GM19438 (cell line): Measurements from ENCODE around the gene TPST2.

Source experiments
- ATAC-seq: cut with Tn5 transposase; IDR thresholded peaks from one replicate; pipeline ENCODE4 v1.9.1; 2021; ENCODE audit warnings: low read depth; ENCODE audit not compliant: unreplicated experiment

The TPST2 gene

GRCh38 chr22:26581633-26582168 lies 8.2 kb downstream of the TPST2 start:
- no peak for ATAC-seq

DNA sequence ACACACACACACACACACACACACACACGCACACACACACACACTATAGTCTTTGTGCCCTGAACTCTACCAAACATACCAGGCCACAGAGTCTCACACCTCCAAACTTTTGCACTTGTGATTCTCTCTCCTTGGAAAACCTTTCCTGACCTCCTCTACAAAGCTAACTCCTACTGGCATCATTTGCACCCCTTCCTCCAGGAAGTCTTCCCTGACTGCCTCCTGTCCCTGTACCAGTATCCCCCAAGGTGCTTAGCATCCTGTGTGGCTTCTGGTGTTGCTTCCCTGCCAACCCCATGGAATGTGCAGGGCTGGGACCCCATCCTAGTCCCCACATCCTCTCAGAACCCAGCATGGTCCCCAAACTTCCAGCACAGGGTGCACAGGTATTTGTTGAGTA lies 8.9 kb downstream of the TPST2 start:
- ATAC-seq, result no peak

- no peak for ATAC-seq
Measured at GRCh38 chr22:26580240-26580962, 9.5 kb downstream of the TPST2 start.

- peak; percentile 87 for ATAC-seq
Measured at GRCh38 chr22:26579331-26579886, 10.5 kb downstream of the TPST2 start.

DNA sequence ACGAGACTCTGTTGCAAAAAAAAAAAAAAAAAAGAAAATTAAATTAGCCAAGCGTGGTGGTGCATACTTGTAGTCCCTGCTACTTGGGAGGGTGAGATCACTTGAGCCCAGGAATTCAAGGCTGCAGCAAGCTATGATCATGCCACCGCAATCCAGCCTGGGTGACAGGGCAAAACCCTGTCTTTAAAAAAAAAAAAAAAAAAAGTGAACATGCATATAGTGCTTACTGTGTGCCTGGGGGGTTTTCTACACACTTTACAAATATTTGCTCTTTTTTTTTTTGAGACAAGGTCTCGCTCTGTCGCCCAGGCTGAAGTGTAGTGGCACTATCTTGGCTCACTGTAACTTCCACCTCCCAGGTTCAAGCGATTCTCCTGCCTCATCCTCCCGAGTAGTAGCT lies 12.9 kb downstream of the TPST2 start:
- no peak for ATAC-seq

GRCh38 chr22:26576026-26576680 lies 13.8 kb downstream of the TPST2 start:
- ATAC-seq, result no peak

GRCh38 chr22:26574001-26574723 lies 15.8 kb downstream of the TPST2 start:
- no peak for ATAC-seq

DNA sequence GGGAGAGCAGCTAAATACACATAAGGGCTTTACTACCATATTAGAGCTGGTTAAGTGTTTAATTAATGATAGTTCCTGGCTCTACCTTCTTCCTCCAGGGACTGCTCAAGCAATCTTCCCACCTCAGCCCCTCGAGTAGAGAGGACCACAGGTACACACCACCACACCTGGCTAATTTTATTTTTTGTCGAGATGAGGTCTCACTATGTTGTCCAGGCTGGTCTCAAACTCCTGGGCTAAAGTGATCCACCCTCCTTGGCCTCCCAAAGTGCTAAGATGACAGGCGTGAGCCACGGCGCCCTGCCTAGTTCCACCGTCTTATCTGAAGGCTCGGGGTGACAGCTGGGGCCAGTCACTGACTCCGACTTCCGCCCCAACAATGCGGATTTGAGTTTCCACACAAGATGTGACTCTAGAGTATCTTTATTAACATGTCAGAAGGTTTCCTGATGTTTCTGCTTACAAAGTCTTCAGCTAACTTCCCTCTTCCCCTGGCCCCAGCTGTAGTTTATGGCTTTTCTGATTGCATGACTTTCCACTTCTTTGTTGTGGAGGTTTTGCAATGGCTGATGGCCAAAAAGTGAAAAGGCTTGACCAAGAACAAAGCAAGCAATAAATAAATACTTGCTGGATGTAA lies 16.8 kb downstream of the TPST2 start:
- ATAC-seq, result no peak

DNA sequence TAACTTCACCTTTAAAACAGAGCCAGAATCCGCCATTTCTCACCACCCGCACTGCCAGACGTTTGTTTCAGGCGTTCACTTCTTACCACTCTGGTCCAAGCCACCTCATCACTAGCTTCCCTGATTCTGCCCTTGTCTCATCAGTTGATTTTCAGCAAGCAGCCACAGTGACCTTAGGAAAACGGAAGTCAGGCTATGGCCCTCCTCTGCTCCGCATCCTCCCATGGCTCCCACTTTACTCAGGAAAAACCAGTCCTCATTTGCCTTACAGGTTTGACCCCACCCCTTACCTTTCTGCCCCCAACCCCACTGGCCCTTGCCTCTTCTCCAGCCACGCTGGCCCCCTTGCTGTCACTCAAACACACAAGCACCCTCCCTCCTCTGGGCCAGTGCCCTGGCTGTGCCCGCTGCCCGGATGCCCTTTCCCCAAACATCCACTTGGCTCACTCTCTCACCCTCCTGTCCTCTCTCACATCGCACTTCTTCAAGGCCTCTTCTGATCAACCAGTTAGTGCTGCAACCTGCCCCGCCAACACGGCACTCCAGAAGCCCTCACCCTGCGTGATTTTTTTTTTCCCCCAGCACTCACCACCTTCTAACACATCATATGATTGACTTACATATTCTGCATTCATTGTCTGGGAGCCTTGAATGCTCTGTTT lies 18.9 kb downstream of the TPST2 start:
- ATAC-seq, result no peak

DNA sequence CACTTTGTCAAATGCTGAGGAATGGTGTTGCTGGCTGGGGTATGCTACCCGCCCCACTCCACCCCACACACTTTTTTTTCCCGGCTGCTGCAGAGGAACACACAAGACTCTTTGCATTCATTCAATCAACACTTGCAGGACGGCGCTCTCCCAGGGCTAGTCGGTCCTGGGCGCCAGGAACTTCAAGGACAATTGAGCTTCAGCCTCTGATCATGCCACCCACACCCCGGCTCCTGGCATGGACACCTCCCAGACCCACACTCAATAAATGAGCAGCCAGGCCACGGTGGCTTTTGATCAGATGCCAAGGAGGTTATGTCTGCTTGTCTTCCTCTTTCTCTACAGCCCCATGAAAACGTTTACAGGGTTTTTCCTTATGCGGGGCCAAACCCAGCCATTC lies 19.8 kb downstream of the TPST2 start:
- no peak for ATAC-seq

- no peak for ATAC-seq
Measured at GRCh38 chr22:26568207-26568706, 21.7 kb downstream of the TPST2 start.

DNA sequence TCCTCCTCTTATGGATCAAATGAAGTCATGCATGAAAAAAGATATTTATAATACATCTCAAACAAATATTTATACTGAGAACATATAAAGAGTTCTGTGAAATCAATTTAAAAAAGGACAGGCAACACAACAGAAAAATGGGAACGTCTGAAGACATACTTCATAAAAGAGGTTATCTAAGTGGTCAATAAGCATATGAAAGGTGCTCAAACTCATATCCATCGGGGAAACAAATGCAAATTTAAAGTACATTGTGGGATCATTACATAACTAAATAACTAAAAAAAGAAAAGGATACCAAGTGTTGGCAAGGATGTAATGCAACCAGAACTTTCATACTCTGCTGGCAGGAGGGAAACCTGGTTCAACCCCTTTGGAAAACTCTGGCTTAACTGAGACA lies 22.3 kb downstream of the TPST2 start:
- no peak for ATAC-seq

GRCh38 chr22:26566994-26567393 lies 22.9 kb downstream of the TPST2 start:
- no peak for ATAC-seq

GRCh38 chr22:26565889-26566288 lies 24.0 kb downstream of the TPST2 start:
- no peak for ATAC-seq

DNA sequence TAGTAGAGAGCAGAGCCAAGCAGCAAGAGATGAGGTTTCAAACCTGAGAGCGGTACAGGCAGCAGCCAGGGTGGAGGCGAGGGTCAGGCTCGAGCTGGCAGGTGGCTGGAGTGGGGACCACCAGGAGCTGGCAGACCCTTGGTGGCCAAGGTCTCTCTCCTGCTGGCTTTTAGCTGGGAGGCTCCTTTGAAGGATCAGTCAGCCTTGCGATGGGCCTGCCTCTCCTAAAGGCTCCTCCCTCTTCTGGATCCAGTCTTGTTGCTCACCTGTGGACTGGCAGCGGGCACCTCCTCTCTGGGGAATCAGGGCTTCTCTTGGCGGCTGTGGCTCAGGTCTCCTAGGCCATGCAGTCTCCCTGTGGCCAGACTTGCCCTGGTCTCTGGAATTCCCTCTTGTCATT lies 24.8 kb downstream of the TPST2 start:
- no peak for ATAC-seq

GRCh38 chr22:26564672-26565071 lies 25.3 kb downstream of the TPST2 start:
- ATAC-seq, result no peak

DNA sequence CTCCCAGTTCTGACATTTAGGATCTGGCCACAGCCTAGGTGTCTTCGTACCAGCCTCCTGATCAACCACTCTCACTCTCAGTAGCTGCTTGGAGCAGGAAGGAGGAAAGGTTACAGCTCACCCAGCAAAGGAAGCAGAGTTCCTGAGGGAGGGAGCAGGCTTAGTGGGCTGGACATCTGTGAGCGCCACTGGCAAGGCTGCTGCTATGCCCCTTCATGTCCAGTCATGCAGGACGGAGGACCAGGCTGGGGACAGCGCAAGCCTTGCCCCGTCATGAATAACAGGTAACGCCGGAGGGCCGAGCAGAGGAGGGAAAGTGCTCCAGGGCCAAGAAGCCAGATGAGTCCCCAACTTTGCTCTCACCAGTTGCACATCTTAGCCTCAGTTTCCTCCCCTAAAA lies 25.8 kb downstream of the TPST2 start:
- no peak for ATAC-seq

DNA sequence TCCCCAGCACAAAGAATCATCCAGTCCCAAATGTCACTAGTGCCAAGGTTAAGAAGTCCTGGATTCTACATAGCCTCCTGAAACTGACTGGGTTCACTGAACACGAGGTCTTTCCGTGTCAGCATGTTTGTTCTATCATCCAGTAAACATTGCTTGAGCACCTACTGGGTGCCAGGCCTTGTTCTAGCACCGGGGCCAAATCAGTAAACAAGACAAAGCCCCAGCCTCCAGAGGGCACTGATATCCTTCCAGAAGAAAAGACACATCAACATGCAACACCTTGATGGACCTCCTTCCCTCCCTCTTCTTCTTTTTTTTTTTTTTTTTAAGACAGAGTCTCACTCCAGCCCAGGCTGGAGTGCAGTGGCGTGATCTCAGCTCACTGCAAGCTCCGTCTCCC lies 26.9 kb downstream of the TPST2 start:
- no peak for ATAC-seq

- no peak for ATAC-seq
Measured at GRCh38 chr22:26561756-26562417, 28.0 kb downstream of the TPST2 start.
